ACC112 (cell line): ENCODE measurements around the gene IGSF21.

Experiments
- H2AFZ ChIP-seq: fragments of 200-600 bp; sonication (generic); one replicate; pipeline ENCODE4 v1.6.0; 2017; ENCODE audit warnings: antibody characterized with exemption, low read length; ENCODE audit not compliant: unreplicated experiment
- H3K27ac ChIP-seq: fragments of 200-600 bp; sonication (generic); 2 replicates; pipeline ENCODE4 v1.5.1; 2014; ENCODE audit warnings: low read depth, mild to moderate bottlenecking, antibody characterized with exemption, low read length, moderate library complexity
- H3K27me3 ChIP-seq: fragments of 200-600 bp; sonication (generic); 2 replicates; pipeline ENCODE4 v1.6.1; 2014; ENCODE audit warnings: mild to moderate bottlenecking, antibody characterized with exemption, low read length, moderate library complexity, mixed read lengths; ENCODE audit not compliant: insufficient read depth
- H3K36me3 ChIP-seq: fragments of 200-600 bp; sonication (generic); 2 replicates; pipeline ENCODE4 v1.6.1; 2016; ENCODE audit warnings: mild to moderate bottlenecking, antibody characterized with exemption, low read length, moderate library complexity, mixed read lengths; ENCODE audit not compliant: insufficient read depth
- H3K4me1 ChIP-seq: fragments of 200-600 bp; sonication (generic); one replicate; pipeline ENCODE4 v1.6.1; 2016; ENCODE audit warnings: low read length, mixed read lengths; ENCODE audit not compliant: insufficient read depth, unreplicated experiment, control insufficient read depth
- H3K4me3 ChIP-seq: fragments of 200-600 bp; sonication (generic); 2 replicates; pipeline ENCODE4 v1.5.1; 2014; ENCODE audit warnings: mild to moderate bottlenecking, low read depth, low read length
- H3K79me2 ChIP-seq: fragments of 200-600 bp; sonication (generic); one replicate; pipeline ENCODE4 v1.6.0; 2016; ENCODE audit warnings: low read length; ENCODE audit not compliant: control insufficient read depth, unreplicated experiment, insufficient read depth

The IGSF21 gene

DNA sequence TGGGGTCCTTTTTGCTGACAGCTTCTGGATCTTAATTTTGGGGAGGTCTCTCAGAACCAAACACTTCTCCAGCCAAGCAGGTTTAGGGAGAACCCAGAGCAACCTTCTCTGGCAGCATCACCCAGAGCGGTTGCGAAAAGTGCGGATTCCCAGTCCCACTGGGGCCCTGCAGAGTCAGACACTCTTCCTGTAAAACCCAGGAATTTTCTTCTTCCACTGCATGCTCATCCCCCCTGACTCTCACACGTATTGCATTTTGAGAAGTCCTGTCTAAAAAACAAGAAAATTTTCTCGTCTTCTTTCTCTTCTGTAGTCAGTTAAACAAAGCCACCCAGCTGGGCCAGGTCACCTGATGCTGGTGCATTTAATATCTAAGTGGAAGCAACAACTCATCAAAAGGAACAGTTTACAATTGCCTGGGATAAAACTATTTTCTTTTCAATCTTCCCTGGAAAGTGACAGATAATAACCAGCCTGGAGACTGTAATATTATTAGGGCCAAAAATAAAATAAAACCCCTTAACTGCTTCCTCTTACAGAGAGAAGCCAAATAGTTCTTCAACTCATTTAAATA, 156.0 kb downstream of the IGSF21 start:
- Histone ChIP-seq H3K4me1 (no peaks in the 10 kb centered on the region), H3K27me3 (no peaks in the 10 kb centered on the region), H2AFZ (no peak overlapping the region), H3K79me2 (no peaks in the 10 kb centered on the region), H3K27ac (no peak overlapping the region), H3K4me3 (no peak overlapping the region), H3K36me3 (no peaks in the 10 kb centered on the region)

DNA sequence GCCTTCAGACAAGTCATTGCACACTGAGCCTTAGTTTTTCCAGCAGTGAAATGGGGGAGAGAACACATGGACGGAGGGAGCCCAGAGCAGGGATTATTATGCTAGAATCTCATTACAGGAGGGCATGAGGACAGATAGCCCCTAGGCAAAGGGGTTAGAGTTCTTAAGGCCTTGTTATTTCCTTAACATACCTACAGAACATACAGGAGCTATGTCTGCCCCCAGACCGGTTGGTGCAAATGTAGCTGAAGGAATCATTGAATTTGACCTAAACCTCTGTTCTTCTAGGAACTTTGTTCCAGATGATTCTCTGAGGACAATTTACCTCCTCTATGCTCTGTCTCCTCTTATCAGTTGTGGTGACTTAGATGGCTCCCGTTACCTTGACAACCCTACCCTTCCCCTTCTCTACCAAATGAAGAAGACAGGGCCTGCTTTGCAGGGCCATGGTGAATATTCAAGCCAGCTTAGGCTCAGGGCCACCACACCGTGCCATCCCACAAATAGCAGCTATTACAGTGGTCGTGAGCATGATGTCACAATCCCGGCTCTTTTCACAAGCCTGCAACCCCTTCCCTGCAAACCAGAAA, 156.9 kb downstream of the IGSF21 start:
- no peaks in the 10 kb centered on the region for H3K79me2 ChIP-seq
- no peaks in the 10 kb centered on the region for H3K4me1 ChIP-seq
- no peaks in the 10 kb centered on the region for H3K36me3 ChIP-seq
- H2AFZ ChIP-seq, result no peak overlapping the region
- H3K4me3 ChIP-seq, result no peak overlapping the region
- no peaks in the 10 kb centered on the region for H3K27me3 ChIP-seq
- H3K27ac ChIP-seq, result no peak overlapping the region

GRCh38 chr1:18265641-18266040, 158.0 kb downstream of the IGSF21 start:
- no peak overlapping the region for H3K27ac ChIP-seq
- no peaks in the 10 kb centered on the region for H3K36me3 ChIP-seq
- no peaks in the 10 kb centered on the region for H3K79me2 ChIP-seq
- H3K4me1 ChIP-seq, result no peaks in the 10 kb centered on the region
- H3K4me3 ChIP-seq, result no peak overlapping the region
- no peaks in the 10 kb centered on the region for H3K27me3 ChIP-seq
- H2AFZ ChIP-seq, result no peak overlapping the region

DNA sequence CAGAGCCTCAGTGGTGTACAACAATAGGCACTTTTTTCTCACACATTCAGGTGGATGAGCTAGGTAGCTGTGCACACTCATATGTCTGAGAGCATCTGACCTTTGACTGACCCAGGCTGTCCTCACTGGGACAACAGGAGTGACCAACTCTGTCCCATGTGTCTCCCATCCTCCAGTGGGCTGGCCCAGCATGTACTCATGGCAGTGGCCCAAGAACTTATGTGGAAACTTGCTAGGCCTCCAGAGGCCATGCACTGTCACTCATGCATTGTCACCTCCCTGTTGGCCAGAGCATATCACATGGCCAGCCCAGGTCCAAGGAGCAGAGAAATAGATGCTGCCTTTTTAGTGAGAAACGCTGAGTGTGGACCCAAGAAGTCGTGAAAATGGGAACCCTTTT, 158.8 kb downstream of the IGSF21 start:
- Histone ChIP-seq H3K4me1 (no peaks in the 10 kb centered on the region), H3K79me2 (no peaks in the 10 kb centered on the region), H2AFZ (no peak overlapping the region), H3K27ac (no peak overlapping the region), H3K27me3 (no peaks in the 10 kb centered on the region), H3K36me3 (no peaks in the 10 kb centered on the region), H3K4me3 (no peak overlapping the region)

DNA sequence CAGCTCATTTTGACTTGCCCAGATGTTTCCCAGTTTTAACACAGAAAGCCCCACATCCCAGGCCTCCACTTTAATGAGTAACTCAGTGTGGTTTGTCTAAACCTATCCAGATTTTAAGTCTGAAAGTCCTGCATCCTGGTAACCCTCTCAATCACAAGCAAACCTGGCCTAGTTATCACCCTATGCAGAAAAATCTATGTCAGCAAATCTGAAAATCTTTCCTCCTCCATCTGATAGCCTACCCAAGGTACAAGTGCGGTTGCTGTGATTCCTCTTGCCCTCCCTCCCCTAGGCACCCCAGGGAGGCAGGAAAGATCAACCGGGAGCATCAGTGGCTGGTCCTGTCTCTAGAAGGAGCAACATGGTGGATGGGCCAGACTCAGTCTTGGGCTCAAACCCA, 163.7 kb downstream of the IGSF21 start:
- Histone ChIP-seq H3K4me1 (no peaks in the 10 kb centered on the region), H3K4me3 (no peak overlapping the region), H3K36me3 (no peaks in the 10 kb centered on the region), H3K27ac (no peak overlapping the region), H2AFZ (no peak overlapping the region), H3K79me2 (no peaks in the 10 kb centered on the region), H3K27me3 (no peaks in the 10 kb centered on the region)

- no peaks in the 10 kb centered on the region for H3K4me1 ChIP-seq
- H3K36me3 ChIP-seq, result no peaks in the 10 kb centered on the region
- no peaks in the 10 kb centered on the region for H3K27me3 ChIP-seq
- no peak overlapping the region for H2AFZ ChIP-seq
- no peaks in the 10 kb centered on the region for H3K79me2 ChIP-seq
- no peak overlapping the region for H3K4me3 ChIP-seq
- H3K27ac ChIP-seq, result no peak overlapping the region
These were observed 171.3 kb downstream of the IGSF21 start for GRCh38 chr1:18278946-18279345.

DNA sequence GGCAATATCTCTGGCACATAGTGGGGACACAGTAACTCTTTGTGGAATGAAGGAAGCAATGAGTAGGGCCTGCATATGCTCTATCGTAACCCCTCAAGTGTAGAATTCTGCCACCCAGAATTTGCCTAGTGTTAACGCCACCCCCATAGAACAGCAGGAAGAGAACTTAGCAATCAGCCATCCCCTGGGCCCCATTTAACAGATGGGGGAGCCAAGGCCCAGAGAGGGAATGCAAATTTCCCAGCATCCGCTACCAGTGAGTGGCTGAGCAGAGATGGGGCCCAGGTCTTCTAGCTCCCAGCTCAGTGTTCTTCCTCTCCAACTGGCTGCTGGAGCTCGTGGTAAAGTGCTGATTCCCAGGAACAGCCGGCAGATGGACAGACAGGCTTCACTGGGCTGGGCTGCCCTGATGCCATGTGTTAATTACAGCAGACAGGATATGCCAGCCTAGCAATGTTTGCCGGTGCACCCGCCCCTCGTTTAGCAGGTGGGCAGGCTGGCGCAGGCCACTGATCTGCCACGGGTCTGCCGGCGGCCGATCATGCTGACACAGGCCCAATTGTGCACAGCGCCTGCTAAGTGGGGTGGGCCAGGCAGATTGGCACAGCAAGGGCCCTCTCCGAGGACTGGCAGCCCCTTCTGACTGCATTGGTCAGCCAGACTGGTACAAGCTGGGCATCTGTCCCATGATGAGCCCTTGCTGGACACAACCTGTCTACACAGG, 171.9 kb downstream of the IGSF21 start:
- Histone ChIP-seq H2AFZ (no peak overlapping the region), H3K4me3 (no peak overlapping the region), H3K79me2 (no peaks in the 10 kb centered on the region), H3K27ac (no peak overlapping the region), H3K36me3 (no peaks in the 10 kb centered on the region), H3K27me3 (no peaks in the 10 kb centered on the region), H3K4me1 (no peaks in the 10 kb centered on the region)

GRCh38 chr1:18280956-18281355, 173.4 kb downstream of the IGSF21 start:
- Histone ChIP-seq H3K36me3 (no peaks in the 10 kb centered on the region), H3K27me3 (no peaks in the 10 kb centered on the region), H3K4me1 (no peaks in the 10 kb centered on the region), H3K27ac (no peak overlapping the region), H3K79me2 (no peaks in the 10 kb centered on the region), H3K4me3 (no peak overlapping the region), H2AFZ (no peak overlapping the region)

- H3K4me1 ChIP-seq, result no peaks in the 10 kb centered on the region
- H3K27ac ChIP-seq, result no peak overlapping the region
- H3K79me2 ChIP-seq, result no peaks in the 10 kb centered on the region
- H3K36me3 ChIP-seq, result no peaks in the 10 kb centered on the region
- H3K4me3 ChIP-seq, result no peak overlapping the region
- H2AFZ ChIP-seq, result no peak overlapping the region
- H3K27me3 ChIP-seq, result no peaks in the 10 kb centered on the region
These were observed 175.4 kb downstream of the IGSF21 start for GRCh38 chr1:18282851-18283600.

GRCh38 chr1:18283601-18284385, 176.2 kb downstream of the IGSF21 start:
- H3K4me3 ChIP-seq, result no peak overlapping the region
- no peak overlapping the region for H3K27ac ChIP-seq
- H3K79me2 ChIP-seq, result no peaks in the 10 kb centered on the region
- no peaks in the 10 kb centered on the region for H3K36me3 ChIP-seq
- H2AFZ ChIP-seq, result no peak overlapping the region
- no peaks in the 10 kb centered on the region for H3K27me3 ChIP-seq
- H3K4me1 ChIP-seq, result no peaks in the 10 kb centered on the region
